SU-DHL-6 (cell line): ENCODE data around the gene DPM3.

Experiments used
- CTCF ChIP-seq: fragments of 200-600 bp; sonication (generic); IDR thresholded peaks from one replicate; pipeline ENCODE4 v1.5.1; 2017; ENCODE audit warnings: antibody characterized with exemption, mild to moderate bottlenecking, low read length, moderate library complexity; ENCODE audit not compliant: insufficient read depth, poor library complexity, severe bottlenecking
- EZH2phosphoT487 ChIP-seq: fragments of 200-600 bp; sonication (generic), shearing (Covaris generic); conservative IDR thresholded peaks from 2 replicates; pipeline ENCODE4 v1.6.1; 2018; ENCODE audit warnings: mild to moderate bottlenecking, antibody characterized with exemption, low read length, moderate library complexity, mixed read lengths

DNA sequence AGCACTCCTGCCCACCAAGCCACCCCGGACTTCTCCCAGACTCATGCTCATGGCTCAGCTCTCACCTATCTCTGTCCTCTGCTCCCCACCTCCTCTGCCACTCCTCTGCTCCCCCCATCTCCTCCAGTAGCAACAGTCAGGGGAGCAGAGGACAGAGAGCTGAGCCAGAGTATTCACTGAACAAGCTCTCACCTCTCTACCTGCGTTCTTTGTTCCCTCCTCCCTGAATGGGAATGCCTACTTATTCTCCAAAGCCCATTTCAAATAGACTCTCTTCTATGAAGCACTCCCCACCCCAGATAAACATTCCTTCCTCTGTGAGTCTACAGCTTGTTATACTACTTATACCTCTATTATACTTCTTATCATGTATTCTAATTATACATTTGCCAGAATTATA, 19.1 kb downstream of the DPM3 start:
- no peak for TF ChIP-seq CTCF
- TF ChIP-seq EZH2phosphoT487, result no peak
